Ramos (cell line): Measurements from ENCODE around the gene ZNF69.
"Not testable (repeated sequence)": the region's sequence is repeated elsewhere in the genome, so short reads cannot be mapped to it uniquely, and the experiment has no call there.

Experiments used
- in situ Hi-C: fragments of 300-500 bp; cut with MboI; formaldehyde crosslinking; loops from one replicate; pipeline ENCODE4 v1.14.3; 2022; ENCODE audit warnings: low sequenced_read_pairs; ENCODE audit not compliant: unreplicated experiment

ZNF69 gene

GRCh38 chr19:11887611-11888531 is at the start of gene ZNF69:
ZNF69 (plus strand) TSS chr19:11887782; CDS start chr19:11887924, 142 bp downstream.
- in situ Hi-C loops: no loop called here

- in situ Hi-C loops: no loop called here
Measured at GRCh38 chr19:11843722-11844121, 43.9 kb upstream of the ZNF69 start.

GRCh38 chr19:11847615-11848014 is 40.0 kb upstream of the ZNF69 start:
- in situ Hi-C loops: not testable (repeated sequence)

- in situ Hi-C loops: no loop called here
Measured at GRCh38 chr19:11848200-11848593, 39.4 kb upstream of the ZNF69 start.

- in situ Hi-C loops: no loop called here
Measured at GRCh38 chr19:11848594-11849469, 38.8 kb upstream of the ZNF69 start, which contains the start of gene ZNF439. ZNF439 (plus strand) TSS chr19:11848726; CDS start chr19:11848868, 142 bp downstream.

- in situ Hi-C loops: not testable (repeated sequence)
Measured at GRCh38 chr19:11850289-11850688, 37.3 kb upstream of the ZNF69 start.

GRCh38 chr19:11853358-11853757 is 34.2 kb upstream of the ZNF69 start:
- in situ Hi-C loops: no loop called here

GRCh38 chr19:11856596-11857250 is 30.9 kb upstream of the ZNF69 start:
- in situ Hi-C loops: no loop called here

- in situ Hi-C loops: no loop called here
Measured at GRCh38 chr19:11860721-11861120, 26.9 kb upstream of the ZNF69 start.

- in situ Hi-C loops: no loop called here
Measured at GRCh38 chr19:11861301-11861700, 26.3 kb upstream of the ZNF69 start.

- in situ Hi-C loops: not testable (repeated sequence)
Measured at GRCh38 chr19:11867766-11868165, 19.8 kb upstream of the ZNF69 start.

GRCh38 chr19:11868188-11868587 is 19.4 kb upstream of the ZNF69 start:
- in situ Hi-C loops: no loop called here

- in situ Hi-C loops: no loop called here
Measured at GRCh38 chr19:11872624-11873023, 15.0 kb upstream of the ZNF69 start.

GRCh38 chr19:11873762-11874161 is 13.8 kb upstream of the ZNF69 start:
- in situ Hi-C loops: no loop called here

- in situ Hi-C loops: loop anchor here (5.0 kb wide), 1 partner anchor 263 kb away; the partner anchor contains the start of gene ZNF20
Measured at GRCh38 chr19:11879687-11880266, 7.8 kb upstream of the ZNF69 start.

GRCh38 chr19:11880598-11880997 is 7.0 kb upstream of the ZNF69 start:
- in situ Hi-C loops: loop anchor here (5.0 kb wide), 1 partner anchor 262 kb away; the partner anchor contains the start of gene ZNF20

GRCh38 chr19:11881151-11881800 is 6.3 kb upstream of the ZNF69 start:
- in situ Hi-C loops: loop anchor here (5.0 kb wide), 1 partner anchor 261 kb away; the partner anchor contains the start of gene ZNF20

- in situ Hi-C loops: loop anchor here (5.0 kb wide), 1 partner anchor 260 kb away; the partner anchor contains the start of gene ZNF20
Measured at GRCh38 chr19:11882606-11883005, 5.0 kb upstream of the ZNF69 start.

- in situ Hi-C loops: no loop called here
Measured at GRCh38 chr19:11887234-11887610, 360 bp upstream of the ZNF69 start.
